Trophoblast cell (in vitro differentiated cells and primary cell): ENCODE measurements around the gene COL4A2.

Experiments
- DNase-seq, 2 donors: peaks; one replicate each; pipeline ENCODE4 v3.0.0-alpha.2; 2016
- H2AFZ ChIP-seq: 2 replicates; pipeline ENCODE4 v1.6.1; 2013; ENCODE audit warnings: low read length, moderate library complexity, mild to moderate bottlenecking; ENCODE audit not compliant: insufficient read depth, poor library complexity
- H2AK5ac ChIP-seq: 2 replicates; pipeline ENCODE4 v1.6.1; 2013; ENCODE audit warnings: mild to moderate bottlenecking, low read length
- H2BK120ac ChIP-seq: 2 replicates; pipeline ENCODE4 v1.6.1; 2013; ENCODE audit warnings: low read length, mild to moderate bottlenecking, moderate library complexity; ENCODE audit not compliant: insufficient read depth, poor library complexity
- H2BK12ac ChIP-seq: 2 replicates; pipeline ENCODE4 v1.6.1; 2013; ENCODE audit warnings: mild to moderate bottlenecking, low read length, moderate library complexity
- H2BK5ac ChIP-seq: 2 replicates; pipeline ENCODE4 v1.6.1; 2013; ENCODE audit warnings: low read length, low read depth, moderate library complexity, mild to moderate bottlenecking; ENCODE audit not compliant: poor library complexity
- H3K14ac ChIP-seq: 2 replicates; pipeline ENCODE4 v1.6.1; 2013; ENCODE audit warnings: mild to moderate bottlenecking, low read length
- H3K18ac ChIP-seq: 2 replicates; pipeline ENCODE4 v1.6.1; 2013; ENCODE audit warnings: mild to moderate bottlenecking, low read length
- H3K23ac ChIP-seq: 2 replicates; pipeline ENCODE4 v1.6.1; 2013; ENCODE audit warnings: low read length
- H3K27ac ChIP-seq: 2 replicates; pipeline ENCODE4 v1.5.1; 2013; ENCODE audit warnings: low read depth, mild to moderate bottlenecking, inconsistent platforms, low read length, moderate library complexity
- H3K27me3 ChIP-seq: 2 replicates; pipeline ENCODE4 v1.6.1; 2013; ENCODE audit warnings: inconsistent platforms, mild to moderate bottlenecking, low read length, moderate library complexity; ENCODE audit not compliant: insufficient read depth
- H3K36me3 ChIP-seq, 2 experiments: 1 replicate in 1 of 2; 2 replicates in 1 of 2; pipeline ENCODE4 v1.6.1; 2013; ENCODE audit warnings: low read length in 2 of 2, mild to moderate bottlenecking in 2 of 2, moderate library complexity in 1 of 2; ENCODE audit not compliant: insufficient read depth in 2 of 2, control insufficient read depth in 1 of 2
- H3K4ac ChIP-seq: 2 replicates; pipeline ENCODE4 v1.6.1; 2013; ENCODE audit warnings: low read depth, mild to moderate bottlenecking, low read length, moderate library complexity
- H3K4me1 ChIP-seq, 2 experiments: 1 replicate in 1 of 2; 2 replicates in 1 of 2; pipeline ENCODE4 v1.6.1; 2013; ENCODE audit warnings: low read length in 2 of 2, mild to moderate bottlenecking in 2 of 2, moderate library complexity in 1 of 2; ENCODE audit not compliant: insufficient read depth in 2 of 2, control insufficient read depth in 1 of 2
- H3K4me2 ChIP-seq: 2 replicates; pipeline ENCODE4 v1.6.1; 2013; ENCODE audit warnings: inconsistent platforms, mild to moderate bottlenecking, low read length, moderate library complexity
- H3K4me3 ChIP-seq: 2 replicates; pipeline ENCODE4 v1.5.1; 2013; ENCODE audit warnings: mild to moderate bottlenecking, low read depth, low read length, inconsistent platforms
- H3K79me1 ChIP-seq: one replicate; pipeline ENCODE4 v1.6.1; 2013; ENCODE audit warnings: low read length
- H3K79me2 ChIP-seq: 2 replicates; pipeline ENCODE4 v1.6.1; 2013; ENCODE audit warnings: low read length, mild to moderate bottlenecking; ENCODE audit not compliant: control insufficient read depth, insufficient read depth, poor library complexity
- H3K9ac ChIP-seq: 2 replicates; pipeline ENCODE4 v1.6.1; 2013; ENCODE audit warnings: mild to moderate bottlenecking, low read length
- H3K9me3 ChIP-seq: 2 replicates; pipeline ENCODE4 v1.6.1; 2013; ENCODE audit warnings: low read depth, mild to moderate bottlenecking, control low read depth, inconsistent platforms, low read length; ENCODE audit not compliant: insufficient read depth
- H4K12ac ChIP-seq: 2 replicates; pipeline ENCODE4 v1.6.1; 2013; ENCODE audit warnings: low read depth, mild to moderate bottlenecking, low read length, moderate library complexity
- H4K8ac ChIP-seq: 2 replicates; pipeline ENCODE4 v1.6.1; 2013; ENCODE audit warnings: low read depth, mild to moderate bottlenecking, low read length, moderate library complexity
- H4K91ac ChIP-seq: one replicate; pipeline ENCODE4 v1.6.1; 2013; ENCODE audit warnings: low read depth, mild to moderate bottlenecking, low read length, moderate library complexity
- WGBS: extraction: QIAGEN DNeasy Blood & Tissue Kit; methylation state at CpG from one replicate; pipeline ENCODE4 v1.1.7; 2013; ENCODE audit warnings: missing lambda C conversion rate; ENCODE audit not compliant: insufficient read length, insufficient coverage; ENCODE audit errors: extremely low coverage; 5-methylcytosine and 5-hydroxymethylcytosine counted together

COL4A2 gene

DNA sequence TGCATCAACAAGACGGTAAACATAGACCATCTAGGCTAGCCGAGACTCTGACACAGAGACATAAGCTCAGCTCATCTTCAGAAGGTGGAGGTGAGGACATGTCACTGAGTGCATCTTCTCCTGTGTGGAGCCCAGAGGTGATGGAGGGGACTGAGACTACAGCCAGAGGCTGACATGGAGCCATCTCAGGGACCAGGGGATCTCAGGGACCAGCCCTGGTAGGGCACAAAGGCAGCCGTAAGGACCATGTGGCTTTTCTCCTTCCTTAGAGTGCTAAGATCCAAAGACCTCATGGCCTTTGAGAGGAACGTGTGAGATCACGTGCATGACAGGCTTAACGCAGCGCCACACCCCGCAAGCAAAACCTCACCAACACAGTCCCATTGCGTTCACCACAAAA, 127.5 kb downstream of the COL4A2 start:
- H3K4me3 ChIP-seq, result no peak overlapping the region
- no peak overlapping the region for H4K12ac ChIP-seq
- H3K4ac ChIP-seq, result no peak overlapping the region
- no peak overlapping the region for H3K14ac ChIP-seq
- H3K4me2 ChIP-seq, result no peak overlapping the region
- no peak overlapping the region for H2AK5ac ChIP-seq
- H4K8ac ChIP-seq, result no peak overlapping the region
- H3K79me1 ChIP-seq, result no peaks in the 10 kb centered on the region
- H3K27ac ChIP-seq, result no peak overlapping the region
- H2BK12ac ChIP-seq, result no peak overlapping the region
- no peak overlapping the region for H4K91ac ChIP-seq
- H2BK5ac ChIP-seq, result no peak overlapping the region
- H3K9me3 ChIP-seq, result peaks cover 2% of the 10 kb centered on the region
- H2AFZ ChIP-seq, result no peak overlapping the region
- DNase-seq, result no peak
- no peaks in the 10 kb centered on the region for H3K4me1 ChIP-seq
- WGBS, result no CpG with 5 or more reads among the region's 9 CpGs
- H3K36me3 ChIP-seq, result peaks cover 56 to 71% of the 10 kb centered on the region in 2 experiments
- no peak overlapping the region for H3K23ac ChIP-seq
- H2BK120ac ChIP-seq, result no peak overlapping the region
- H3K9ac ChIP-seq, result no peak overlapping the region
- no peak overlapping the region for H3K18ac ChIP-seq
- no peaks in the 10 kb centered on the region for H3K79me2 ChIP-seq
- H3K27me3 ChIP-seq, result no peaks in the 10 kb centered on the region

- Histone ChIP-seq H3K4me2 (no peak overlapping the region), H3K4me1 (no peaks in the 10 kb centered on the region), H3K23ac (no peak overlapping the region), H2AK5ac (no peak overlapping the region), H3K36me3 (peaks cover 54 to 74% of the 10 kb centered on the region in 2 experiments), H3K9me3 (peaks cover 2% of the 10 kb centered on the region), H3K4me3 (no peak overlapping the region), H4K8ac (no peak overlapping the region), H3K79me1 (no peaks in the 10 kb centered on the region), H2BK5ac (no peak overlapping the region), H3K27me3 (no peaks in the 10 kb centered on the region), H2BK120ac (no peak overlapping the region), H3K79me2 (no peaks in the 10 kb centered on the region), H3K9ac (no peak overlapping the region), H3K27ac (no peak overlapping the region), H4K91ac (no peak overlapping the region), H2BK12ac (no peak overlapping the region), H2AFZ (no peak overlapping the region), H3K4ac (no peak overlapping the region), H4K12ac (no peak overlapping the region), H3K18ac (no peak overlapping the region), H3K14ac (no peak overlapping the region)
- WGBS, result no CpG with 5 or more reads among the region's 5 CpGs
- DNase-seq, result no peak
Observed at GRCh38 chr13:110435331-110435730, 128.2 kb downstream of the COL4A2 start.

- Histone ChIP-seq H3K4ac (no peak overlapping the region), H3K18ac (no peak overlapping the region), H3K36me3 (peaks cover 55 to 75% of the 10 kb centered on the region in 2 experiments), H3K4me1 (no peaks in the 10 kb centered on the region), H3K4me2 (no peak overlapping the region), H3K27me3 (no peaks in the 10 kb centered on the region), H3K79me1 (no peaks in the 10 kb centered on the region), H3K9me3 (peaks cover 2% of the 10 kb centered on the region), H2BK120ac (no peak overlapping the region), H3K9ac (no peak overlapping the region), H2BK5ac (no peak overlapping the region), H4K91ac (no peak overlapping the region), H4K12ac (no peak overlapping the region), H3K23ac (no peak overlapping the region), H4K8ac (no peak overlapping the region), H2BK12ac (no peak overlapping the region), H2AK5ac (no peak overlapping the region), H3K79me2 (no peaks in the 10 kb centered on the region), H3K27ac (no peak overlapping the region), H3K4me3 (no peak overlapping the region), H3K14ac (no peak overlapping the region), H2AFZ (no peak overlapping the region)
- no peak for DNase-seq
- no CpG with 5 or more reads among the region's 9 CpGs for WGBS
Observed at GRCh38 chr13:110436276-110436675, 129.2 kb downstream of the COL4A2 start.

DNA sequence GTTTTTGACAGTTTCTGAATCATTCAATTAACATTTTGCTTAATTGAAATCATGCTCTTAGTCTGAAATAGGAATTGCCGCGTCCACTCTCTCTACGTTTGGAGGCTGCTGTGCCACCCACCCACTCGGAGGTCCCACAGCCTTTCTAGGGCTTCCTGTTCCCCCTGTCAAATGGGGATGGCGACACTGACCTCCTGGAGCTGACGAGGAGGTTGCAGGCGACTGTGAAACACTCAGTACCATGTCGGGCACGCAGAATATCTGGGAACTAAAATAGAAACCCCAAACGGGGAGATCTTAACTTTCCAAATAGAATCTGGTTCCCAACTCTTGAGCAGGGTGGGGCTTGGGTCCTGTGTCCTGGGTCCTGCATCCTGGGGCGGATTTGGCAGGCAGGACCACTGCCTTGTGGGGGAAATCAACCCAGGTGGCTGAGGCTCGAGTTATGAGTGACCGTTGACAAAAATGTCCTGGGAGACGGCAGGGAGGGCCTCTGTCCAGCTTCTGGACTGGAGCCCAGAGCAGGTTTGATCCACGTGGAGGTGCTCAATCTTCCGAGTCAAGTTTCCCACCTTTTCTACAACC, 129.8 kb downstream of the COL4A2 start:
- Histone ChIP-seq H3K79me1 (no peaks in the 10 kb centered on the region), H3K14ac (no peak overlapping the region), H3K79me2 (no peaks in the 10 kb centered on the region), H2AK5ac (no peak overlapping the region), H3K4me1 (no peaks in the 10 kb centered on the region), H3K27ac (no peak overlapping the region), H3K4me2 (no peak overlapping the region), H3K23ac (no peak overlapping the region), H3K18ac (no peak overlapping the region), H3K4me3 (no peak overlapping the region), H2BK12ac (no peak overlapping the region), H4K91ac (no peak overlapping the region), H3K4ac (no peak overlapping the region), H3K9ac (no peak overlapping the region), H2AFZ (no peak overlapping the region), H3K36me3 (peaks cover 52 to 71% of the 10 kb centered on the region in 2 experiments), H2BK120ac (no peak overlapping the region), H4K12ac (no peak overlapping the region), H4K8ac (no peak overlapping the region), H2BK5ac (no peak overlapping the region), H3K27me3 (no peaks in the 10 kb centered on the region), H3K9me3 (peaks cover 2% of the 10 kb centered on the region)
- no CpG with 5 or more reads among the region's 16 CpGs for whole genome bisulfite sequencing
- no peak for DNase-seq
